GM23338 (cell line): ENCODE results near the gene KCNMA1. TPM values are rescaled to one million over a fixed set of nuclear protein-coding genes. Genes with fewer than 3 reads are reported as not detected.

Source experiments
- ATAC-seq: fragments of 200-7000 bp; cut with Tn5 transposase; 3 replicates; pipeline ENCODE4 v1.9.1; 2020
- DNase-seq: peaks from one replicate; pipeline ENCODE4 v3.0.0-alpha.2; 2015; ENCODE audit warnings: low spot score
- H2AFZ ChIP-seq: fragments of 200-600 bp; sonication (generic); 2 replicates; pipeline ENCODE4 v1.8.0; 2016; ENCODE audit warnings: antibody characterized with exemption, mild to moderate bottlenecking, moderate library complexity
- H3F3A ChIP-seq: fragments of 200-600 bp; sonication (generic); replicated peaks from 2 replicates; pipeline ENCODE4 v1.8.0; 2017; ENCODE audit warnings: antibody characterized with exemption, mixed run types, low read depth
- H3K27ac ChIP-seq: fragments of 200-600 bp; sonication (generic); 2 replicates; pipeline ENCODE4 v1.6.1; 2016; ENCODE audit warnings: low read depth
- H3K27me3 ChIP-seq: fragments of 200-600 bp; sonication (generic); 2 replicates; pipeline ENCODE4 v1.8.0; 2016; ENCODE audit warnings: mild to moderate bottlenecking, mixed run types, moderate library complexity; ENCODE audit not compliant: insufficient read depth
- H3K36me3 ChIP-seq: fragments of 200-600 bp; sonication (generic); 2 replicates; pipeline ENCODE4 v1.8.0; 2016; ENCODE audit warnings: mild to moderate bottlenecking; ENCODE audit not compliant: insufficient read depth
- H3K4me1 ChIP-seq: fragments of 200-600 bp; sonication (generic); 2 replicates; pipeline ENCODE4 v1.8.0; 2016; ENCODE audit warnings: mild to moderate bottlenecking, moderate library complexity; ENCODE audit not compliant: insufficient read depth
- H3K4me2 ChIP-seq: fragments of 200-600 bp; sonication (generic); 2 replicates; pipeline ENCODE4 v1.7.1; 2017; ENCODE audit warnings: mixed run types
- H3K4me3 ChIP-seq: fragments of 200-600 bp; sonication (generic); 2 replicates; pipeline ENCODE4 v1.6.1; 2016; ENCODE audit warnings: mixed run types
- H3K79me2 ChIP-seq: fragments of 200-600 bp; sonication (generic); replicated peaks from 2 replicates; pipeline ENCODE4 v1.8.0; 2017; ENCODE audit warnings: mild to moderate bottlenecking; ENCODE audit not compliant: insufficient read depth
- H3K9me2 ChIP-seq: fragments of 200-600 bp; sonication (generic); 2 replicates; pipeline ENCODE4 v1.8.0; 2017; ENCODE audit not compliant: insufficient read depth
- H4K20me1 ChIP-seq: fragments of 200-600 bp; sonication (generic); replicated peaks from 2 replicates; pipeline ENCODE4 v1.8.0; 2017; ENCODE audit warnings: mild to moderate bottlenecking; ENCODE audit not compliant: insufficient read depth
- H3K27ac Mint-ChIP-seq: 2 replicates; pipeline ENCODE4 v1.8.0; 2020; ENCODE audit warnings: inconsistent platforms, mild to moderate bottlenecking, moderate library complexity, mixed read lengths
- H3K27me3 Mint-ChIP-seq: 3 replicates; pipeline ENCODE4 v1.8.0; 2022; ENCODE audit warnings: low read depth, mild to moderate bottlenecking, moderate library complexity, mixed read lengths, inconsistent platforms; ENCODE audit not compliant: insufficient read depth, poor library complexity
- H3K36me3 Mint-ChIP-seq: 3 replicates; pipeline ENCODE4 v1.8.0; 2021; ENCODE audit warnings: low read depth, mild to moderate bottlenecking, inconsistent platforms, moderate library complexity, mixed read lengths
- H3K4me1 Mint-ChIP-seq: 3 replicates; pipeline ENCODE4 v1.8.0; 2020; ENCODE audit warnings: mild to moderate bottlenecking, inconsistent platforms, mixed read lengths
- H3K4me3 Mint-ChIP-seq: 3 replicates; pipeline ENCODE4 v1.8.0; 2021; ENCODE audit warnings: moderate library complexity, mild to moderate bottlenecking, inconsistent platforms, mixed read lengths
- H3K9me3 Mint-ChIP-seq: 3 replicates; pipeline ENCODE4 v1.8.0; 2020; ENCODE audit warnings: moderate library complexity, mild to moderate bottlenecking, inconsistent platforms, mixed read lengths
- CTCF ChIP-seq, 2 experiments: fragments of 200-600 bp in 1 of 2; sonication (generic) in 1 of 2; conservative IDR thresholded peaks; 2 replicates each; pipeline versions ENCODE4 v1.5.1 to v1.6.1; 2016 to 2017; ENCODE audit warnings: antibody characterized with exemption in 2 of 2, low read depth in 2 of 2, mild to moderate bottlenecking in 2 of 2, moderate library complexity in 1 of 2
- EZH2 ChIP-seq: fragments of 200-600 bp; sonication (generic); IDR thresholded peaks from one replicate; pipeline ENCODE4 v1.8.0; 2017; ENCODE audit warnings: antibody characterized with exemption, mild to moderate bottlenecking, low read depth; ENCODE audit not compliant: unreplicated experiment
- EZH2phosphoT487 ChIP-seq: fragments of 200-600 bp; sonication (generic); IDR thresholded peaks from one replicate; pipeline ENCODE4 v1.8.1; 2018; ENCODE audit warnings: antibody characterized with exemption; ENCODE audit not compliant: unreplicated experiment
- NANOG ChIP-seq: IDR thresholded peaks from 2 replicates; pipeline ENCODE4 v1.6.1; 2016; ENCODE audit warnings: antibody characterized with exemption, borderline replicate concordance
- polyA plus RNA-seq: library from polyadenylated mRNA; unstranded; fragments of >200 nt; fragmentation: Nextera tagmentation; extraction: Ambion mirVana; gene quantifications from 2 replicates; pipeline ENCODE4 v1.2.1, GENCODE V29; 2016
- total RNA-seq: library from RNA; depleted of rRNA; stranded (reverse); fragments of >200 nt; shearing (Covaris generic); gene quantifications from 2 replicates; pipeline ENCODE4 v1.2.3, GENCODE V29; 2014

Gene KCNMA1
- total and polyA plus RNA-seq, 2 experiments from 2014 or later: 8.2 to 9.0 TPM

GRCh38 chr10:77636967-77637531, 559 bp downstream of the KCNMA1 start:
- H3K27ac ChIP-seq: no peak overlapping the region
- H3K9me2 ChIP-seq: no peaks in the 10 kb centered on the region
- Mint-ChIP-seq H3K27ac (no peak overlapping the region), H3K4me3 (peak overlapping the region; percentile 93), H3K9me3 (no peaks in the 10 kb centered on the region; the same call in 2 of the 3 replicates), H3K27me3 (peaks cover 69% of the 10 kb centered on the region), H3K36me3 (no peaks in the 10 kb centered on the region), H3K4me1 (peaks cover 29% of the 10 kb centered on the region; the same call in 2 of the 3 replicates)
- H3K27me3 ChIP-seq: peaks cover 63% of the 10 kb centered on the region
- TF ChIP-seq EZH2 (peak; percentile 44), EZH2phosphoT487 (no peak)
- H3K79me2 ChIP-seq: peaks cover 11% of the 10 kb centered on the region
- ATAC-seq (peak; percentile 24), DNase-seq (no peak)
- H2AFZ ChIP-seq: peak overlapping the region; percentile 100
- peaks cover 24% of the 10 kb centered on the region for H3K4me1 ChIP-seq
- H3K36me3 ChIP-seq: no peaks in the 10 kb centered on the region
- H3K4me3 ChIP-seq: peak overlapping the region; percentile 91
- H3F3A ChIP-seq: peaks cover 9% of the 10 kb centered on the region; the same call in 1 of the 2 replicates
- H4K20me1 ChIP-seq: peaks cover 6% of the 10 kb centered on the region; the same call in 1 of the 2 replicates
- H3K4me2 ChIP-seq: peak overlapping the region; percentile 94

GRCh38 chr10:77636282-77636966, 1.2 kb downstream of the KCNMA1 start:
- DNase-seq (peak; percentile 58), ATAC-seq (peak; percentile 38)
- TF ChIP-seq CTCF (conservative IDR thresholded peaks at IDR 0.05; ENCODE audit: low read depth in 2 of 2) (0 out of 4 replicates have a peak, but pooled peaks of 1 of the 2 experiments have one; percentile 22), NANOG (no peak)
- Mint-ChIP-seq H3K4me1 (peaks cover 26% of the 10 kb centered on the region; the same call in 2 of the 3 replicates), H3K27ac (no peak overlapping the region), H3K9me3 (no peaks in the 10 kb centered on the region; the same call in 2 of the 3 replicates), H3K36me3 (no peaks in the 10 kb centered on the region), H3K27me3 (peaks cover 64% of the 10 kb centered on the region), H3K4me3 (peak overlapping the region; percentile 93)
- Histone ChIP-seq H2AFZ (peak overlapping the region; percentile 100), H3K4me2 (peak overlapping the region; percentile 94), H3K27me3 (peaks cover 60% of the 10 kb centered on the region), H4K20me1 (peaks cover 6% of the 10 kb centered on the region; the same call in 1 of the 2 replicates), H3K36me3 (no peaks in the 10 kb centered on the region), H3K79me2 (peaks cover 11% of the 10 kb centered on the region), H3K4me3 (peak overlapping the region; percentile 91), H3K9me2 (no peaks in the 10 kb centered on the region), H3K27ac (no peak overlapping the region), H3K4me1 (peaks cover 24% of the 10 kb centered on the region), H3F3A (peaks cover 9% of the 10 kb centered on the region; the same call in 1 of the 2 replicates)
